Suprapubic skin (tissue), 4 donors: ENCODE data around the gene CDK11A. TPM values are rescaled to one million over a fixed set of nuclear protein-coding genes. Genes with fewer than 3 reads are reported as not detected.
A peak's percentile ranks its signal among the peaks of the same experiment; 100 is the strongest.
"Not testable (repeated sequence)": the region's sequence is repeated elsewhere in the genome, so short reads cannot be mapped to it uniquely, and the experiment has no call there.

Source experiments
- DNase-seq, 2 donors: peaks; one replicate each; pipeline ENCODE4 v3.0.0-alpha.2; 2019; ENCODE audit warnings: low spot score in 2 of 2
- H3K27ac ChIP-seq: fragments of 200-600 bp; sonication (generic); one replicate; pipeline ENCODE4 v1.5.1; 2019
- H3K27me3 ChIP-seq: fragments of 200-600 bp; sonication (generic); one replicate; pipeline ENCODE4 v1.5.1; 2019
- H3K36me3 ChIP-seq: fragments of 200-600 bp; sonication (generic); one replicate; pipeline ENCODE4 v1.5.1; 2019
- H3K4me1 ChIP-seq: fragments of 200-600 bp; sonication (generic); one replicate; pipeline ENCODE4 v1.5.1; 2019
- H3K4me3 ChIP-seq: fragments of 200-600 bp; sonication (generic); one replicate; pipeline ENCODE4 v1.5.1; 2019; ENCODE audit warnings: mild to moderate bottlenecking
- H3K9me3 ChIP-seq: fragments of 200-600 bp; sonication (generic); one replicate; pipeline ENCODE4 v1.5.1; 2019
- EP300 ChIP-seq: sonication (generic); formaldehyde crosslinking; IDR thresholded peaks from one replicate; pipeline ENCODE4 v1.6.1; 2017; ENCODE audit warnings: antibody characterized with exemption
- POLR2A ChIP-seq, 2 donors: fragments of 450-650 bp; IDR thresholded peaks; one replicate each; pipeline ENCODE4 v1.6.1; 2017; ENCODE audit warnings: antibody characterized with exemption in 2 of 2, mild to moderate bottlenecking in 2 of 2, moderate library complexity in 2 of 2
- POLR2AphosphoS5 ChIP-seq, 3 donors: sonication (generic); formaldehyde crosslinking; IDR thresholded peaks; one replicate each; pipeline ENCODE4 v1.6.1; 2017; ENCODE audit warnings: antibody characterized with exemption in 3 of 3
- WGBS: methylation state at CpG from one replicate; pipeline ENCODE4 v1.1.5; 2018; 5-methylcytosine and 5-hydroxymethylcytosine counted together
- total RNA-seq, 4 donors: library from RNA; depleted of rRNA; stranded (reverse); fragments of >200 nt; gene quantifications; one replicate each; pipeline ENCODE4 v1.1.0, GENCODE V29; 2016
- TF ChIP-seq, protein P1 (sequence below), 2 donors: fragments of 200-600 bp in 1 of 2; fragments of 450-650 bp in 1 of 2; sonication (generic) in 1 of 2; IDR thresholded peaks; one replicate each; pipeline ENCODE4 v1.5.1; 2016 to 2019; ENCODE audit warnings: antibody characterized with exemption in 2 of 2, mild to moderate bottlenecking in 1 of 2, moderate library complexity in 1 of 2

The CDK11A gene
- total RNA-seq, result 100 to 1,000 TPM in 1 of 4 donors, 10 to 100 TPM in 3; 23.6 to 136 (median 53.4) TPM

DNA sequence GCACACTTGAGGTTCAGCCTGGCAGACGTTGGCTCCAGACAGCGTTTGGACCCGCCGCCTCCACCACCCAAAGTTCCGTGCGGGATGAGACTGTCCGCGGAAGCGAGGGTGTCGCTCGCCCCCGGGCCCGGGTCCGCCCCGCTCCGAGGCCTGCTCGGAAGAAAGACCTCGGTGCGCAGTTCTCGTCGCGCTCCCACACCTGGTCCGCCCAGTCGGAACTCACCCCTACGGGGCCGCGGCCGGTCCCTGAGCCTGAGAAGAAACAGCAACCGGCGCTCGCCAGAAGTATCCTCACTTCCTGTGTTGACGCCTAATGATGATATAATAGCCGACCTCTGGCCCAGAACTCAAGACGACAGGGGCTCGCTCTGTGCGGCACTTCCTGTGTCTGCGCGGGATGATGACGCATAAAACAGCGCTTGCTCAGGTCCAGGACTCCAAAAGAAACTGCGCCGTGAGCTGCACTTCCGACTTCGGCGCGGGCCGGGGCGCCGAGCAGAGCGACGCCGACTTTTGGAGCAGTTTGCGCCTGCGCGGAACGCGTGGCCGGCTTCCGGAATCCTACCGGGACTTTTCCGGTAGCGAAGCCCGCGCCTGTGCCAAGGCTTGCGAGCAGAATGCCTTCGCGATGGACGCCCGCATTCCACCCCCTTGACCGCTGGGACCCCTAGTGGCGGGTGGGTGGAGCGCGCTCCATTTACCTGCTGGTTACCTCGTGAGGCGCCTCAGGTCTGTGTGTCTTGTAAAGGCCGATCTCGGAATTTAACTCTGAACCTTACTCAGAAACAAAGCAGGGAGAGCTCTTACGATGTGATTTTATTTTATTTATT lies at the start of gene CDK11A:
Gene CDK11A, minus strand, starts transcription at position 323 of the 830 bp plus-strand sequence. CDS start 1,539 bp downstream, outside the sequence.
- no CpG with 5 or more reads among the region's 78 CpGs for WGBS
- H3K36me3 ChIP-seq, result peaks cover 15% of the 10 kb centered on the region
- H3K4me3 ChIP-seq, result peak within 1 kb of the TSS; percentile 64
- peak within 1 kb of the TSS; percentile 93 for H3K27ac ChIP-seq
- DNase-seq, result peak; percentile 98 to 99
- not testable (repeated sequence) for H3K27me3 ChIP-seq, H3K9me3 ChIP-seq, H3K4me1 ChIP-seq
- TF ChIP-seq POLR2A (IDR thresholded peaks at IDR 0.05) (peak; percentile 42 to 68), POLR2AphosphoS5 (IDR thresholded peaks at IDR 0.05) (peak; percentile 48 to 87 (median 77))
- TF ChIP-seq, protein P1, sequence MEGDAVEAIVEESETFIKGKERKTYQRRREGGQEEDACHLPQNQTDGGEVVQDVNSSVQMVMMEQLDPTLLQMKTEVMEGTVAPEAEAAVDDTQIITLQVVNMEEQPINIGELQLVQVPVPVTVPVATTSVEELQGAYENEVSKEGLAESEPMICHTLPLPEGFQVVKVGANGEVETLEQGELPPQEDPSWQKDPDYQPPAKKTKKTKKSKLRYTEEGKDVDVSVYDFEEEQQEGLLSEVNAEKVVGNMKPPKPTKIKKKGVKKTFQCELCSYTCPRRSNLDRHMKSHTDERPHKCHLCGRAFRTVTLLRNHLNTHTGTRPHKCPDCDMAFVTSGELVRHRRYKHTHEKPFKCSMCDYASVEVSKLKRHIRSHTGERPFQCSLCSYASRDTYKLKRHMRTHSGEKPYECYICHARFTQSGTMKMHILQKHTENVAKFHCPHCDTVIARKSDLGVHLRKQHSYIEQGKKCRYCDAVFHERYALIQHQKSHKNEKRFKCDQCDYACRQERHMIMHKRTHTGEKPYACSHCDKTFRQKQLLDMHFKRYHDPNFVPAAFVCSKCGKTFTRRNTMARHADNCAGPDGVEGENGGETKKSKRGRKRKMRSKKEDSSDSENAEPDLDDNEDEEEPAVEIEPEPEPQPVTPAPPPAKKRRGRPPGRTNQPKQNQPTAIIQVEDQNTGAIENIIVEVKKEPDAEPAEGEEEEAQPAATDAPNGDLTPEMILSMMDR (IDR thresholded peaks at IDR 0.05), result peak in 1 of 2 donors; percentile 20

DNA sequence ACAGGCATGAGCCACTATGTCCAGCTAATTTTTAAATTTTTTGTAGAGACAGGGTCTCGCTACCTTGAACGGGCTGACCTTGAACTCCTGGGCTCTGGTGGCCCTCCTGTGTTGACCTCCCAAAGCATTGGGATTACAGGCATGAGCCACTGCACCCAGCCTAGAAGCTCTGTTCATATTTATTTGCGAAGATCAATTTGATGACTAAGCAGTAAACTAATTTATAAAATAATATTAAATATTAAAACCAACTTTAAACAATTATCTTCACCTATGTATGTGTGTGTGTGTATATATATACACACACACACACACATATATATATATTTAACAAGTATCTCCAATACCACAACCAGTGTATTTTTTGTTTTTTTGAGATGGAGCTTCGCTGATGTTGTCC lies 49.7 kb upstream of the CDK11A start:
- Histone ChIP-seq H3K27me3 (no peaks in the 10 kb centered on the region), H3K27ac (no peak overlapping the region), H3K9me3 (no peaks in the 10 kb centered on the region), H3K4me3 (no peak overlapping the region), H3K4me1 (peaks cover 33% of the 10 kb centered on the region), H3K36me3 (peaks cover 10% of the 10 kb centered on the region)
- no peak for DNase-seq
- WGBS, result 96% methylated on average over 4 of the region's 4 CpGs
- TF ChIP-seq, protein P1 (IDR thresholded peaks at IDR 0.05), result no peak
- TF ChIP-seq EP300 (no peak), POLR2AphosphoS5 (IDR thresholded peaks at IDR 0.05) (no peak), POLR2A (IDR thresholded peaks at IDR 0.05) (no peak)

DNA sequence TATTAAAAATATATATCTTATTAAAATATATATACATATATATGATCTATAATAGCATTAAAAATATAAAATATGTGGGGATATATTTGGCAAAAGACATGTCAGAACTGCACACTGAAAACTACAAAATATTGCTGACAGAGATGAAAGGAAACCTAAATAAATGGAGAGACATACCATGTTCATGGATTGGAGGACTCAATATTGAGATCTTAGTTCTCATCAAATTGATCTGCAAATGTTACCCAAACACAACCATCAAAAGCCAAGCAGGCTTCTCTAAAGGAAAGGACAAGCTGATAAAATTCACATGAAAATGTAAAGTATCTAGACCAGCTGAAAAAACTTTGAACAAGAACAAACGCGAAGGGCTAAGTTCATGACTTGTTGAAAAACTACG lies 46.9 kb upstream of the CDK11A start:
- Histone ChIP-seq H3K4me1 (peaks cover 10% of the 10 kb centered on the region), H3K27me3 (no peaks in the 10 kb centered on the region), H3K36me3 (peaks cover 14% of the 10 kb centered on the region), H3K9me3 (no peaks in the 10 kb centered on the region), H3K4me3 (no peak overlapping the region), H3K27ac (no peak overlapping the region)
- WGBS, result 99% methylated on average over 3 of the region's 3 CpGs
- TF ChIP-seq EP300 (no peak), POLR2AphosphoS5 (IDR thresholded peaks at IDR 0.05) (no peak), POLR2A (IDR thresholded peaks at IDR 0.05) (no peak)
- TF ChIP-seq, protein P1 (IDR thresholded peaks at IDR 0.05), result no peak
- DNase-seq, result no peak

DNA sequence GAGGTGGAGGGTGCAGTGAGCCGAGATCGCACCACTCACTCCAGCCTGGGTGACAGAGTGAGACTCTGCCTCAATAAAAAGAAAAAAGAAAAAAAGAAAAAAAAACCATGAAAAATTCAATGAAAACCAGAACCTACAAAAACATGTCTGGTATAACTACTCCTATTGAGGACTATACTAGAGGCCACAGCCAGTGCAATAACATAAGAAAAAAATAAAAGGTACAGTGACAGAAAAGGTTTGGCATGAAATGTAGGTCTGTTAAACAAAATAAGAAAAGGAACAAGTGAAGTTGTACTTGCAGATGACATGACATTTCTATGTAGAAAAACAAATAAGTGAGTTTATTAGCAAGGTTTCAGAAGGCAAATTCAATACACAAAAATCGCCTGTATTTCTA lies 45.9 kb upstream of the CDK11A start:
- H3K27me3 ChIP-seq, result no peaks in the 10 kb centered on the region
- H3K4me1 ChIP-seq, result peaks cover 2% of the 10 kb centered on the region
- no peak overlapping the region for H3K27ac ChIP-seq
- 92% methylated on average over 3 of the region's 3 CpGs for WGBS
- no peak for DNase-seq
- H3K9me3 ChIP-seq, result no peaks in the 10 kb centered on the region
- H3K4me3 ChIP-seq, result no peak overlapping the region
- TF ChIP-seq POLR2AphosphoS5 (IDR thresholded peaks at IDR 0.05) (no peak), EP300 (no peak), POLR2A (IDR thresholded peaks at IDR 0.05) (no peak)
- TF ChIP-seq, protein P1 (IDR thresholded peaks at IDR 0.05), result no peak
- peaks cover 15% of the 10 kb centered on the region for H3K36me3 ChIP-seq

DNA sequence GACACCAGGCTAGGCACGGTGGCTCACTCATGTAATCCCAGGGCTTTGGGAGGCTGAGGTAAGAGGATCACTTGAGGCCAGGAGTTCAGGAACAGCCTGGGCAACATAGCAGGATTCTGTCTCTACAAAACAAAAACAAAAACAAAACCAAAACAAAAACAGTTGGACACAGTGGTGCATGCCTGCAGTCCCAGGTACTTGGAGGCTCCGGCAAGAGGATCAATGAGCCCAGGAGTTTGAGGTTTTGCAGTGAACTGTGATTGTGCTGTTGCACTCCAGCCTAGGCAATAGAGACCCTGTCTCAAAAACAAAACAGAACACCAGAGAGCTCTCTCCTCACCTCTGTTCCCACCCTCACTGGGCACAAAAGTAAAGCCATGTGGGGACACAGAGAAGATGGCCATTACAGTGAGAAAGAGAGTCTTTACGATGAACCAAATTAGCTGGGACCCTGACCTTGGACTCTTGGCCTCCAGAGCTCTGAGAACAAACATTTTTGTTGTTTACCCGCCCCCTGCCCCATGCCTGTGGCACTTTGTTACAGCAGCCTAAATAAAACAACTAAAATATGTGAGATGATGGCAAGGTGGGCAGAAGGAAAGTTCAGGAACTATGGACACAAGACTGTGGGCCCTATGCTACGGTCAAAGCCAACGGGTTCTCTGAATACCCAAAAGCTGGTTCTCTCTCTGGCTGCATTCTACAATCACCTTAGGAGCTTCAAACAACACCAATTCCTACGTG lies 44.3 kb upstream of the CDK11A start:
- no peak overlapping the region for H3K27ac ChIP-seq
- DNase-seq, result no peak
- no peaks in the 10 kb centered on the region for H3K27me3 ChIP-seq
- H3K4me1 ChIP-seq, result peaks cover 4% of the 10 kb centered on the region
- WGBS, result 86% methylated on average over 7 of the region's 7 CpGs
- peaks cover 27% of the 10 kb centered on the region for H3K36me3 ChIP-seq
- no peaks in the 10 kb centered on the region for H3K9me3 ChIP-seq
- no peak overlapping the region for H3K4me3 ChIP-seq
- TF ChIP-seq POLR2A (IDR thresholded peaks at IDR 0.05) (no peak), POLR2AphosphoS5 (IDR thresholded peaks at IDR 0.05) (no peak), EP300 (no peak)
- TF ChIP-seq, protein P1 (IDR thresholded peaks at IDR 0.05), result no peak
